ENCODE data around the gene RUNX1. TPM values are rescaled to one million over a fixed set of nuclear protein-coding genes. Genes with fewer than 3 reads are reported as not detected.

The RUNX1 gene
- total and polyA plus RNA-seq, 7 donors, result 8.7 to 230 (median 30.1) TPM

- Histone ChIP-seq H3K4me3 (no peak overlapping the region), H3K36me3 (ENCODE audit: insufficient read depth in 1 of 2, low read depth in 1 of 2) (peaks cover 6 to 82% of the 10 kb centered on the region in 2 donors), H3K4me1 (peaks cover 20% of the 10 kb centered on the region), H3K27ac (no peak overlapping the region), H3K27me3 (ENCODE audit: insufficient read depth in 3 of 3, low read length in 2 of 3) (no peaks in the 10 kb centered on the region), H3K9me3 (no peaks in the 10 kb centered on the region)
- ATAC-seq, result peak; percentile 7 to 33 (median 22)
- TF ChIP-seq CTCF (IDR thresholded peaks at IDR 0.05), result no peak
- intact Hi-C loops (cut with DNase I), result no loop called here
- no peak for DNase-seq
- whole genome bisulfite sequencing, 3 donors, result 37 to 50% (median 48%) methylated on average over 8 of the region's 8 CpGs
Measured at GRCh38 chr21:34818662-34819158, 230.4 kb downstream of the RUNX1 start.

- no peaks in the 10 kb centered on the region for H3K27me3 ChIP-seq (ENCODE audit: insufficient read depth in 3 of 3, low read length in 2 of 3)
- WGBS, 3 donors, result 60 to 69% (median 65%) methylated on average over 16 of the region's 16 CpGs
- H3K36me3 ChIP-seq (ENCODE audit: insufficient read depth in 1 of 2, low read depth in 1 of 2), result peaks cover 6 to 82% of the 10 kb centered on the region in 2 donors
- intact Hi-C loops (cut with DNase I), result no loop called here
- H3K4me1 ChIP-seq, result peaks cover 22% of the 10 kb centered on the region
- H3K4me3 ChIP-seq, result no peak overlapping the region
- DNase-seq (no peak), ATAC-seq (peak in 1 of 4 donors; percentile 20)
- no peak overlapping the region for H3K27ac ChIP-seq
- no peaks in the 10 kb centered on the region for H3K9me3 ChIP-seq
- no peak for TF ChIP-seq CTCF (IDR thresholded peaks at IDR 0.05)
Measured at GRCh38 chr21:34817821-34818661, 231.1 kb downstream of the RUNX1 start.

- Histone ChIP-seq H3K4me1 (peaks cover 31% of the 10 kb centered on the region), H3K36me3 (ENCODE audit: insufficient read depth in 1 of 2, low read depth in 1 of 2) (peaks cover 6 to 76% of the 10 kb centered on the region in 2 donors), H3K9me3 (no peaks in the 10 kb centered on the region), H3K27ac (no peak overlapping the region), H3K27me3 (ENCODE audit: insufficient read depth in 3 of 3, low read length in 2 of 3) (no peaks in the 10 kb centered on the region), H3K4me3 (no peak overlapping the region)
- 88 to 92% (median 90%) methylated on average over 9 of the region's 9 CpGs for WGBS, 3 donors
- no peak for TF ChIP-seq CTCF (IDR thresholded peaks at IDR 0.05)
- intact Hi-C loops (cut with DNase I), result no loop called here
- no peak for ATAC-seq
- no peak for DNase-seq
Measured at GRCh38 chr21:34815831-34816705, 233.0 kb downstream of the RUNX1 start.

GRCh38 chr21:34814529-34814951, 234.6 kb downstream of the RUNX1 start:
- H3K4me1 ChIP-seq, result peaks cover 34% of the 10 kb centered on the region
- H3K36me3 ChIP-seq (ENCODE audit: insufficient read depth in 1 of 2, low read depth in 1 of 2), result peaks cover 6 to 84% of the 10 kb centered on the region in 2 donors
- WGBS, 3 donors, result 74 to 76% (median 75%) methylated on average over 6 of the region's 6 CpGs
- H3K27me3 ChIP-seq (ENCODE audit: insufficient read depth in 3 of 3, low read length in 2 of 3), result no peaks in the 10 kb centered on the region
- intact Hi-C loops (cut with DNase I), result no loop called here
- H3K27ac ChIP-seq, result no peak overlapping the region
- ATAC-seq, result no peak
- no peak for DNase-seq
- no peaks in the 10 kb centered on the region for H3K9me3 ChIP-seq
- TF ChIP-seq CTCF (IDR thresholded peaks at IDR 0.05), result no peak
- no peak overlapping the region for H3K4me3 ChIP-seq

All from psoas muscle (tissue), 8 donors.